Retinal pigment epithelial cell (primary cell): ENCODE results near the gene IL20RB.
"Not testable (repeated sequence)": the region's sequence is repeated elsewhere in the genome, so short reads cannot be mapped to it uniquely, and the experiment has no call there.

ENCODE experiments used
- DNase-seq: peaks from one replicate; pipeline ENCODE4 v3.0.0-alpha.2; 2010; ENCODE audit warnings: low read depth
- H3K4me3 ChIP-seq: 2 replicates; pipeline ENCODE4 v1.5.1; 2011; ENCODE audit warnings: mild to moderate bottlenecking, low read length, control low read depth, moderate library complexity
- TF ChIP-seq, protein P1 (sequence below): conservative IDR thresholded peaks from 2 replicates; pipeline ENCODE4 v1.5.1; 2011; ENCODE audit warnings: low read depth, low read length, control low read depth, inconsistent platforms

IL20RB gene

DNA sequence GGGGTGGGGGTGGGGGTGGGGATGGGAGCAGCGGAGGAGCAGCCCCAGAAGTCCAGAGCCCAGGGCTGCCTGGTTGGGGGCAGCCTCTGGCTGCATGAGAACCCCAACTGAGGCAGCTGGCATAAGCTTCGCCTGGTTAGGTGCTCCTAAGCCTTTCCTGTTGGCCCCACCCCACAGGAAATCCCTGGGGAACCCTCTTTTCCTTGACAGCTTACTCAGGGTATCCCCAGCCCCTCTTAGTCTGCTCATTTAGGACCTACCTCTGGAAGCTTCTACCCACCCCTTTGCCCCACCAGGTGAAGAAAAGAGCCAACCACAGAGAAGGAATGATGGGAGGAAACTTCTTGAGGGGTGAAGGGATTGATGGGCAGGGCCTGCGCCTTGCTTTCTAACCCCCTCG is 53.4 kb downstream of the IL20RB start:
- no peak overlapping the region for H3K4me3 ChIP-seq
- TF ChIP-seq, protein P1, sequence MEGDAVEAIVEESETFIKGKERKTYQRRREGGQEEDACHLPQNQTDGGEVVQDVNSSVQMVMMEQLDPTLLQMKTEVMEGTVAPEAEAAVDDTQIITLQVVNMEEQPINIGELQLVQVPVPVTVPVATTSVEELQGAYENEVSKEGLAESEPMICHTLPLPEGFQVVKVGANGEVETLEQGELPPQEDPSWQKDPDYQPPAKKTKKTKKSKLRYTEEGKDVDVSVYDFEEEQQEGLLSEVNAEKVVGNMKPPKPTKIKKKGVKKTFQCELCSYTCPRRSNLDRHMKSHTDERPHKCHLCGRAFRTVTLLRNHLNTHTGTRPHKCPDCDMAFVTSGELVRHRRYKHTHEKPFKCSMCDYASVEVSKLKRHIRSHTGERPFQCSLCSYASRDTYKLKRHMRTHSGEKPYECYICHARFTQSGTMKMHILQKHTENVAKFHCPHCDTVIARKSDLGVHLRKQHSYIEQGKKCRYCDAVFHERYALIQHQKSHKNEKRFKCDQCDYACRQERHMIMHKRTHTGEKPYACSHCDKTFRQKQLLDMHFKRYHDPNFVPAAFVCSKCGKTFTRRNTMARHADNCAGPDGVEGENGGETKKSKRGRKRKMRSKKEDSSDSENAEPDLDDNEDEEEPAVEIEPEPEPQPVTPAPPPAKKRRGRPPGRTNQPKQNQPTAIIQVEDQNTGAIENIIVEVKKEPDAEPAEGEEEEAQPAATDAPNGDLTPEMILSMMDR: no peak
- no peak for DNase-seq

DNA sequence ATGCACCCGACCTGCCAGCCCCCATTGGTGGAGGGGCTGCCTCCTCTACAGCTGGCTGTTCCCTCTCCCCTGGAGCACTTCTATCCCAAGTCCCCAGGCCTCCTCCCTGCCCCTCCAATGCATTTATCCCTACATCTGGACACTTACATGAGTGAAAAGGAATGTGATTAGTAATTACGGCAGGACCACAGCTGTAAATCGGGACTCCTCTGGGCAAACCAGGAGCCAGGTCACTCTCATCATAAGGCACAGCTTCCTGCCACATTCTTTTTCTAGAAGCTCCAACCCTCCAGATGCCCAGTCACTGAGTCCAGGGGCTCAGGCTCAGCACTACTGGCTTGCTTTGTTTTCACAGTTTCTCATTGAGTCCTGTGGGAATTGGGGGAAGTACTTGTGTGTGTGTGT is 54.3 kb downstream of the IL20RB start:
- TF ChIP-seq, protein P1: no peak
- H3K4me3 ChIP-seq: no peak overlapping the region
- no peak for DNase-seq

- DNase-seq: peak; percentile 41
- TF ChIP-seq, protein P1: peak; percentile 72
- H3K4me3 ChIP-seq: peak overlapping the region; percentile 46
Observed at GRCh38 chr3:137013951-137014688, 56.3 kb downstream of the IL20RB start.

DNA sequence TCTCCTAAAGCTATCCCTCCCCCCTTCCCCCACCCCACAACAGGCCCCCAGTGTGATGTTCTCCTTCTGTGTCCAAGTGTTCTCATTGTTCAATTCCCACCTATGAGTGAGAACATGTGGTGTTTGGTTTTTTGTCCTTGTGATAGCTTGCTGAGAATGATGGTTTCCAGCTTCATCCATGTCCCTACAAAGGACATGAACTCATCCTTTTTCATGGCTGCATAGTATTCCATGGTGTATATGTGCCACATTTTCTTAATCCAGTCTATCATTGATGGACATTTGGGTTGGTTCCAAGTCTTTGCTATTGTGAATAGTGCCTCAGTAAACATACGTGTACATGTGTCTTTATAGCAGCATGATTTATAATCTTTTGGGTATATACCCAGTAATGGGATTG is 59.5 kb downstream of the IL20RB start:
- DNase-seq, H3K4me3 ChIP-seq: not testable (repeated sequence)

- TF ChIP-seq, protein P1: no peak
- DNase-seq: no peak
- H3K4me3 ChIP-seq: no peak overlapping the region
Observed at GRCh38 chr3:137020315-137020714, 62.5 kb downstream of the IL20RB start.

- TF ChIP-seq, protein P1: no peak
- DNase-seq: no peak
- H3K4me3 ChIP-seq: no peak overlapping the region
Observed at GRCh38 chr3:137020888-137021287, 63.1 kb downstream of the IL20RB start.

- DNase-seq: no peak
- TF ChIP-seq, protein P1: no peak
Observed at GRCh38 chr3:137024348-137024747, 66.6 kb downstream of the IL20RB start.

More at GRCh38 chr3:137024348-137024747, 66.6 kb downstream of the IL20RB start:
- no peak overlapping the region for H3K4me3 ChIP-seq
